Smooth muscle cell (in vitro differentiated cells): Measurements from ENCODE around the gene JARID2. TPM values are rescaled to one million over a fixed set of nuclear protein-coding genes. Genes with fewer than 3 reads are reported as not detected.

ENCODE experiments used
- DNase-seq: peaks from one replicate; lab custom pipeline; 2025; ENCODE audit not compliant: unreplicated experiment; lab: John Stamatoyannopoulos, UW
- H2AFZ ChIP-seq: fragments of 200-600 bp; sonication (generic); 2 replicates; pipeline ENCODE4 v1.6.0; 2016; ENCODE audit warnings: antibody characterized with exemption, low read depth, mild to moderate bottlenecking
- H3F3A ChIP-seq: fragments of 200-600 bp; sonication (generic); 2 replicates; pipeline ENCODE4 v1.6.0; 2017; ENCODE audit warnings: antibody characterized with exemption, low read depth
- H3K27ac ChIP-seq: fragments of 200-600 bp; sonication (generic); 2 replicates; pipeline ENCODE4 v1.5.1; 2016; ENCODE audit warnings: low read depth, mild to moderate bottlenecking
- H3K27me3 ChIP-seq: fragments of 200-600 bp; sonication (generic); 2 replicates; pipeline ENCODE4 v1.6.1; 2016; ENCODE audit warnings: low read depth, mild to moderate bottlenecking
- H3K36me3 ChIP-seq: fragments of 200-600 bp; sonication (generic); 2 replicates; pipeline ENCODE4 v1.5.1; 2016; ENCODE audit warnings: low read depth
- H3K4me1 ChIP-seq: fragments of 200-600 bp; sonication (generic); 2 replicates; pipeline ENCODE4 v1.5.1; 2016; ENCODE audit warnings: low read depth
- H3K4me2 ChIP-seq: fragments of 200-600 bp; sonication (generic); 2 replicates; pipeline ENCODE4 v1.6.0; 2016; ENCODE audit warnings: mild to moderate bottlenecking
- H3K4me3 ChIP-seq: fragments of 200-600 bp; sonication (generic); 2 replicates; pipeline ENCODE4 v1.5.1; 2016; ENCODE audit warnings: mild to moderate bottlenecking
- H3K79me2 ChIP-seq: fragments of 200-600 bp; sonication (generic); 2 replicates; pipeline ENCODE4 v1.6.0; 2016; ENCODE audit warnings: low read depth, mild to moderate bottlenecking
- H3K9ac ChIP-seq: fragments of 200-600 bp; sonication (generic); 2 replicates; pipeline ENCODE4 v1.6.0; 2016; ENCODE audit warnings: low read depth
- H3K9me3 ChIP-seq: fragments of 200-600 bp; sonication (generic); replicated peaks from 2 replicates; pipeline ENCODE4 v1.5.1; 2016; ENCODE audit warnings: low read depth
- H4K20me1 ChIP-seq: fragments of 200-600 bp; sonication (generic); 2 replicates; pipeline ENCODE4 v1.6.0; 2016; ENCODE audit warnings: low read depth
- CTCF ChIP-seq: fragments of 200-600 bp; sonication (generic); IDR thresholded peaks from 2 replicates; pipeline ENCODE4 v1.5.1; 2017; ENCODE audit warnings: borderline replicate concordance, mild to moderate bottlenecking, antibody characterized with exemption; ENCODE audit not compliant: insufficient read depth, poor library complexity, severe bottlenecking
- WGBS: methylation state at CpG from one replicate; pipeline ENCODE4 v1.1.7; 2016; ENCODE audit warnings: low lambda C conversion rate; 5-methylcytosine and 5-hydroxymethylcytosine counted together
- polyA plus RNA-seq: library from polyadenylated mRNA; unstranded; fragments of >200 nt; fragmentation: Nextera tagmentation; extraction: Ambion mirVana; gene quantifications from 2 replicates; pipeline ENCODE4 v1.2.1, GENCODE V29; 2016
- total RNA-seq: library from RNA; depleted of rRNA; stranded (reverse); fragments of >200 nt; gene quantifications from 2 replicates; pipeline ENCODE4 v1.2.3, GENCODE V29; 2014

Gene JARID2
- total RNA-seq (10.2 TPM in 2 replicates), polyA plus RNA-seq (5.2 and 8.5 TPM in 2 replicates)

- Histone ChIP-seq H3K9ac (peak within 1 kb of the TSS; percentile 72), H3K27ac (peak within 1 kb of the TSS; percentile 71), H3K79me2 (peaks cover 16% of the 10 kb centered on the region), H3K4me3 (peak within 1 kb of the TSS; percentile 87), H3K9me3 (no peaks in the 10 kb centered on the region), H3K4me1 (peaks cover 9% of the 10 kb centered on the region), H3F3A (peaks cover 25% of the 10 kb centered on the region), H3K27me3 (no peaks in the 10 kb centered on the region), H3K36me3 (no peaks in the 10 kb centered on the region), H3K4me2 (peak within 1 kb of the TSS; percentile 84), H4K20me1 (peaks cover 34% of the 10 kb centered on the region), H2AFZ (peak within 1 kb of the TSS; percentile 97)
- no peak for TF ChIP-seq CTCF
- WGBS = under 1% methylated on average over 45 of the region's 59 CpGs
- DNase-seq = peak; percentile 97
Observed at GRCh38 chr6:15245361-15246216, at the start of gene JARID2. TSS of gene JARID2 (plus strand) at chr6:15246069. CDS start at chr6:15246540, 471 bp downstream.

- no peaks in the 10 kb centered on the region for H3K4me1 ChIP-seq
- H4K20me1 ChIP-seq = no peaks in the 10 kb centered on the region
- H3K36me3 ChIP-seq = no peaks in the 10 kb centered on the region
- H3K9me3 ChIP-seq = no peaks in the 10 kb centered on the region
- no peaks in the 10 kb centered on the region for H3K27me3 ChIP-seq
- no peak overlapping the region for H2AFZ ChIP-seq
- H3K79me2 ChIP-seq = no peaks in the 10 kb centered on the region
- no peak overlapping the region for H3K4me2 ChIP-seq
- no peak overlapping the region for H3K9ac ChIP-seq
- DNase-seq = no peak
- WGBS = 76% methylated on average over 5 of the region's 5 CpGs
- H3K4me3 ChIP-seq = no peak overlapping the region
- no peaks in the 10 kb centered on the region for H3F3A ChIP-seq
- H3K27ac ChIP-seq = no peak overlapping the region
- TF ChIP-seq CTCF = no peak
Observed at GRCh38 chr6:15200087-15200486, 45.8 kb upstream of the JARID2 start.

- Histone ChIP-seq H3K79me2 (no peaks in the 10 kb centered on the region), H3K4me1 (no peaks in the 10 kb centered on the region), H3K4me2 (no peak overlapping the region), H3K4me3 (no peak overlapping the region), H3K27me3 (no peaks in the 10 kb centered on the region), H3F3A (no peaks in the 10 kb centered on the region), H3K9ac (no peak overlapping the region), H3K36me3 (no peaks in the 10 kb centered on the region), H3K9me3 (no peaks in the 10 kb centered on the region), H2AFZ (no peak overlapping the region), H3K27ac (no peak overlapping the region), H4K20me1 (no peaks in the 10 kb centered on the region)
- no peak for TF ChIP-seq CTCF
- no peak for DNase-seq
- 88% methylated on average over 4 of the region's 4 CpGs for WGBS
Observed at GRCh38 chr6:15205321-15205720, 40.5 kb upstream of the JARID2 start.
